ENCODE data around the gene NBPF1. TPM values are rescaled to one million over a fixed set of nuclear protein-coding genes. Genes with fewer than 3 reads are reported as not detected.

Gene NBPF1
- total RNA-seq, 6 experiments from 2014 or later, result 37.0 to 43.3 (median 39.0) TPM

DNA sequence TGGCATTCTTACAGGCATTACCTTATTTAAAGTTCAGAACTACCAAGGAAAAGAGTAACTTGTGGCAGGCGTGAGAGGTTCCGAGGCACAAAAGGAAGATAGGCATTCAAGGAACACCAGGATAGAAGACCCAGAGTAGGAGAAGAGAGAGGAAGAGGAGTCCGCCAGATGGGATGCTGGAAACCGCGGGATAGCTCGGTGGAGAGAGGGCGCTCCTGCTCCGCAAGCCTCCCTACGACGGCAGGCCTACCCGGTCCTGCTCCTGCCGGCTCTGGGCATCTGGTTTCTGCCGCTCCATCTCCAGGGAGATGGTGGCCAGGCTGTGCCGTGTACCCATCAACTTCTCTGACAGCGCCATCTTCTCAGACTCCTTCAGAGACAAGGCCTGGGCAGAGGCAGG, 5.4 kb upstream of the NBPF1 start:
- Mint-ChIP-seq H3K4me3 (no peak overlapping the region), H3K27ac (no peak overlapping the region), H3K36me3 (ENCODE audit: low read depth) (no peaks in the 10 kb centered on the region), H3K27me3 (ENCODE audit: insufficient read depth) (no peaks in the 10 kb centered on the region), H3K4me1 (ENCODE audit: low read depth) (no peaks in the 10 kb centered on the region), H3K9me3 (no peaks in the 10 kb centered on the region)
- peak; percentile 21 for TF ChIP-seq CTCF (IDR thresholded peaks at IDR 0.05)
- no peak for DNase-seq

- H3K4me3 Mint-ChIP-seq, result no peak overlapping the region
- no peaks in the 10 kb centered on the region for H3K4me1 Mint-ChIP-seq (ENCODE audit: low read depth)
- no peak for DNase-seq
- H3K9me3 Mint-ChIP-seq, result no peaks in the 10 kb centered on the region
- no peak overlapping the region for H3K27ac Mint-ChIP-seq
- H3K36me3 Mint-ChIP-seq (ENCODE audit: low read depth), result no peaks in the 10 kb centered on the region
- no peak for TF ChIP-seq CTCF (IDR thresholded peaks at IDR 0.05)
- no peaks in the 10 kb centered on the region for H3K27me3 Mint-ChIP-seq (ENCODE audit: insufficient read depth)
Measured at GRCh38 chr1:16617778-16618580, 4.6 kb upstream of the NBPF1 start.

DNA sequence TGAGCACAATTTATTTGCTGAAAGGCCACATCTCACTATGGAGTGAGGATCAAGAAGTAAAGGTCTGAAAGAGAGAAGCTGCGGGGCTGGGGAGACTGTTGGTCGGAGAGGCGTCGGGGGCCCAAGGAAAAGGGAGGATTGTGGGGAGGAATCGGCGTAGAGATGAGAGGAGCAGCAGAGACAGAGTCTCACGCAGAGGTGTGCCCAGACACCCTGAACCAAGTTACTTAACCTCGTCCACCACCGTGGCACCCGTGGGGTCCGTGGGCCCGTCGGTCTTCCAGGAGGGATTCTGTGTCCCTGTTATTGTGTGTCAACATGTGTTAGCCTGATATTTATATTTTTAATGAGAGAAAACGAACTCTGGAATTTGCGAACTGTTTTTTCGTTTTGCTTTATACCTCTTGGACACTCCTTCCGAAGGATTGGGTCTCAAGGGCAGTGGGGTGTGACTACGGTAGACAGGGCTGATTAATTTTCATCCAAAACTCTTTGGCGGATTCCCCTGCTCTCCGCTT, 3.8 kb upstream of the NBPF1 start:
- Mint-ChIP-seq H3K27me3 (ENCODE audit: insufficient read depth) (no peaks in the 10 kb centered on the region), H3K4me1 (ENCODE audit: low read depth) (no peaks in the 10 kb centered on the region), H3K36me3 (ENCODE audit: low read depth) (no peaks in the 10 kb centered on the region), H3K27ac (no peak overlapping the region), H3K9me3 (no peaks in the 10 kb centered on the region), H3K4me3 (no peak overlapping the region)
- DNase-seq, result no peak
- no peak for TF ChIP-seq CTCF (IDR thresholded peaks at IDR 0.05)

- Mint-ChIP-seq H3K36me3 (ENCODE audit: low read depth) (no peaks in the 10 kb centered on the region), H3K4me1 (ENCODE audit: low read depth) (no peaks in the 10 kb centered on the region), H3K4me3 (no peak overlapping the region), H3K27ac (no peak overlapping the region), H3K9me3 (no peaks in the 10 kb centered on the region), H3K27me3 (ENCODE audit: insufficient read depth) (no peaks in the 10 kb centered on the region)
- no peak for TF ChIP-seq CTCF (IDR thresholded peaks at IDR 0.05)
- DNase-seq, result no peak
Measured at GRCh38 chr1:16615253-16616252, 2.2 kb upstream of the NBPF1 start.

GRCh38 chr1:16614361-16615252, 1.2 kb upstream of the NBPF1 start:
- no peaks in the 10 kb centered on the region for H3K4me1 Mint-ChIP-seq (ENCODE audit: low read depth)
- no peaks in the 10 kb centered on the region for H3K9me3 Mint-ChIP-seq
- no peak overlapping the region for H3K27ac Mint-ChIP-seq
- no peak for DNase-seq
- TF ChIP-seq CTCF (IDR thresholded peaks at IDR 0.05), result no peak
- H3K27me3 Mint-ChIP-seq (ENCODE audit: insufficient read depth), result no peaks in the 10 kb centered on the region
- H3K36me3 Mint-ChIP-seq (ENCODE audit: low read depth), result no peaks in the 10 kb centered on the region
- H3K4me3 Mint-ChIP-seq, result no peak overlapping the region
